ENCODE data around the gene PDE4A.
"Not testable (repeated sequence)": the region's sequence is repeated elsewhere in the genome, so short reads cannot be mapped to it uniquely, and the experiment has no call there.

PDE4A gene

DNA sequence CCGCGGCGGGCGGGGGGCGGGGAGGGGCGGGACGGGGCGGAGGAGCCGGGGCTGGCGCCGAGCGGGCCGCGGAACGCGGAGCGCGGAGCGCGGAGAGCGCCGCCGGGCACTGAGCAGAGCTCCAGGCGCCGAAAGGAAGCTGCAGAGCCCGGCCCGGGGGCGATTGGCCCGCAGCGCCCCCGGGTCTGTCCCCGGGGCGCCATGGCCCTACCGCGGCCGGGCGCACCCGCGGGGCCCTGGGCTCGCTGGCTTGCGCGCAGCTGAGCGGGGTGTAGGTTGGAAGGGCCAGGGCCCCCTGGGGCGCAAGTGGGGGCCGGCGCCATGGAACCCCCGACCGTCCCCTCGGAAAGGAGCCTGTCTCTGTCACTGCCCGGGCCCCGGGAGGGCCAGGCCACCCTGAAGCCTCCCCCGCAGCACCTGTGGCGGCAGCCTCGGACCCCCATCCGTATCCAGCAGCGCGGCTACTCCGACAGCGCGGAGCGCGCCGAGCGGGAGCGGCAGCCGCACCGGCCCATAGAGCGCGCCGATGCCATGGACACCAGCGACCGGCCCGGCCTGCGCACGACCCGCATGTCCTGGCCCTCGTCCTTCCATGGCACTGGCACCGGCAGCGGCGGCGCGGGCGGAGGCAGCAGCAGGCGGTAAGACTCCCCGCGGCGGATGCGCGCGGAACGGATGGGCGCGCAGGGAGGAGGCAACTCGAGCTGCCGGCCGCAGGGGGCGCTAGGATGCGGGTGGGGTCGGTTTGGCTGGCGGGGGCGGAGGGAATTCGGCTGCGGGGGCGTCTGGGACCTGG is at the start of gene PDE4A:
TSS of gene PDE4A (plus strand) at position 95 of the 796 bp plus-strand sequence. CDS start at position 322, 227 bp downstream.
- no peak for TF ChIP-seq SUZ12 (IDR thresholded peaks at IDR 0.05)
- TF ChIP-seq HDGF (IDR thresholded peaks at IDR 0.05; ENCODE audit: borderline replicate concordance): no peak
- no peak for TF ChIP-seq L3MBTL2 (conservative IDR thresholded peaks at IDR 0.05)
- TF ChIP-seq, protein P1, sequence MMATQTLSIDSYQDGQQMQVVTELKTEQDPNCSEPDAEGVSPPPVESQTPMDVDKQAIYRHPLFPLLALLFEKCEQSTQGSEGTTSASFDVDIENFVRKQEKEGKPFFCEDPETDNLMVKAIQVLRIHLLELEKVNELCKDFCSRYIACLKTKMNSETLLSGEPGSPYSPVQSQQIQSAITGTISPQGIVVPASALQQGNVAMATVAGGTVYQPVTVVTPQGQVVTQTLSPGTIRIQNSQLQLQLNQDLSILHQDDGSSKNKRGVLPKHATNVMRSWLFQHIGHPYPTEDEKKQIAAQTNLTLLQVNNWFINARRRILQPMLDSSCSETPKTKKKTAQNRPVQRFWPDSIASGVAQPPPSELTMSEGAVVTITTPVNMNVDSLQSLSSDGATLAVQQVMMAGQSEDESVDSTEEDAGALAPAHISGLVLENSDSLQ (IDR thresholded peaks at IDR 0.05): no peak
- TF ChIP-seq CTBP1 (IDR thresholded peaks at IDR 0.05; ENCODE audit: borderline replicate concordance): peak; percentile 71
- TF ChIP-seq FOXA1 (IDR thresholded peaks at IDR 0.05): no peak
- no peak for TF ChIP-seq ELF4 (IDR thresholded peaks at IDR 0.05)
- TF ChIP-seq NFRKB (IDR thresholded peaks at IDR 0.05): no peak
- DNase-seq (ENCODE audit: extremely low spot score): no peak
- ChIA-PET POLR2A (no interaction called here), CTCF (interaction anchor here (0.6 to 1.0 kb wide), 3 partner anchors 8 to 20 kb away, joined by 3 read pairs; no protein-coding TSS in a partner anchor)

DNA sequence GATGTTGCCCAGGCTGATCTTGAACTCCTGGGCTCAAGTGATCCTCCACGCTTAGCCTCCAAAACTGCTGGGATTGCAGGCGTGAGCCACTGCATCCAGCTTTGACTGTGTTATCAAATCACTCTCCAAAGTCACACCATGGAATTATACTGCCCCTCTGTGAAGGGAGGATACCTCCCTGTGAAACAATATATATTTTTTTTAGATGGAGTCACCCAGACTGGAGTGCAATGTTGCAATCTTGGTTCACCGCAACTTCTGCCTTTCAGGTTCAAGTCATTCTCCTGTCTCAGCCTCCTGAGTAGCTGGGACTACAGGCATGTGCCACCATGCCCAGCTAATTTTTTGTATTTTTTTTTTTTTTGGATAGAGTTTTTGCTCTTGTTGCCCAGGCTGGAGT is 47.6 kb upstream of the PDE4A start:
- POLR2A ChIA-PET: interaction anchor here (1.4 kb wide), 1 partner anchor 14 kb away, joined by 4 read pairs; no protein-coding TSS in a partner anchor
- no peak for TF ChIP-seq FOXA1 (IDR thresholded peaks at IDR 0.05)
- TF ChIP-seq BHLHE40 (IDR thresholded peaks at IDR 0.05; ENCODE audit: borderline replicate concordance): no peak
- TF ChIP-seq, protein P1 (IDR thresholded peaks at IDR 0.05): no peak
- no peak for TF ChIP-seq TARDBP (IDR thresholded peaks at IDR 0.05)
- TF ChIP-seq LEF1 (IDR thresholded peaks at IDR 0.05; ENCODE audit: borderline replicate concordance): no peak
- no peak for TF ChIP-seq FOXM1 (IDR thresholded peaks at IDR 0.05; ENCODE audit: borderline replicate concordance)
- no peak for TF ChIP-seq HDGF (IDR thresholded peaks at IDR 0.05; ENCODE audit: borderline replicate concordance)
- no peak for TF ChIP-seq ZNF384 (IDR thresholded peaks at IDR 0.05)
- no peak for TF ChIP-seq ELF4 (IDR thresholded peaks at IDR 0.05)
- no peak for TF ChIP-seq FOXK2 (IDR thresholded peaks at IDR 0.05)
- no peak for DNase-seq (ENCODE audit: extremely low spot score)
- CTCF ChIA-PET: no interaction called here

DNA sequence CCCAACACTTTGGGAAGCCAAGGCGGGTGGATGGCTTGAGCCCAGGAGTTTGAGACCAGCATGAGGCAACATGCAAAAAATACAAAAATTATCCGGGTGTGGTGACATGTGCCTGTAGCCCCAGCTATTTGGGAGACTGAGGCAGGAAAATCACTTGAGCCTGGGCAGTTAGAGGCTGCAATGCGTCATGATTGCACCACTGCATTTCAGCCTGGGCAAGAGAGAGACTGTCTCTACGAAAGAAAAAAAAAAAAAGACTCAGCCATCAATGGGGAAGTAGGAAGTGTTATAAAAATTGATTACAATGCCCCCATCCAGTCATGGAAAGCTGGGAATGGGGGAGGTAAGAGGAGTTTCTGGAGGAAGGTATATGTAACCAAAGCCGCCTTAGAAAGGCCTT is 45.4 kb upstream of the PDE4A start:
- ChIA-PET POLR2A (no interaction called here), CTCF (no interaction called here)
- no peak for TF ChIP-seq HDGF (IDR thresholded peaks at IDR 0.05; ENCODE audit: borderline replicate concordance)
- no peak for TF ChIP-seq LEF1 (IDR thresholded peaks at IDR 0.05; ENCODE audit: borderline replicate concordance)
- TF ChIP-seq ZNF384 (IDR thresholded peaks at IDR 0.05): no peak
- no peak for TF ChIP-seq FOXM1 (IDR thresholded peaks at IDR 0.05; ENCODE audit: borderline replicate concordance)
- no peak for TF ChIP-seq ARNT (IDR thresholded peaks at IDR 0.05)
- TF ChIP-seq FOXA1 (IDR thresholded peaks at IDR 0.05): no peak
- no peak for TF ChIP-seq SP1 (IDR thresholded peaks at IDR 0.05)
- DNase-seq (ENCODE audit: extremely low spot score): no peak

DNA sequence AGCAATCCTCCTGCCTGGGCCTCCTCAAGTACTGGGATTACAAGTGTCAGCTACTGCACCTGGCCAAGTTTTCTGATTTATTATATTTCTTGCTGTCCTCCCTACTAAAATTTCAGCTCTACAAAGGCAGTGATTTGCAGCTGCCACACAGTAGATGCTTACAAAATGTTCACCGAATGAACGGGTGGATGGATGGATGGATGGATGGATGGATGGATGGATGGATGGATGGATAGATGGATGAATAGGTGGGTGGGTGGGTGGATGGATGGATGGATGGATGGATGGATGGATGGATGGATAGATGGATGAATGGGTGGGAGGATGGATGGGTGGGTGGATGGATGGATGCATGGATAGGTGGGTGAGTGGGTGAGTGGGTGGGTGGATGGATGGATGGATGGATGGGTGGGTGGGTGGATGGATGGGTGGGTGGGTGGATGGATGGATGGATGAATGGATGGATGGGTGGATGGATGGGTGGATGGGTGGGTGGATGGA is 43.1 kb upstream of the PDE4A start:
- CTCF ChIA-PET; DNase-seq (ENCODE audit: extremely low spot score): not testable (repeated sequence)
- POLR2A ChIA-PET: interaction anchor here (1.4 kb wide), 1 partner anchor 9 kb away, joined by 5 read pairs; no protein-coding TSS in a partner anchor

DNA sequence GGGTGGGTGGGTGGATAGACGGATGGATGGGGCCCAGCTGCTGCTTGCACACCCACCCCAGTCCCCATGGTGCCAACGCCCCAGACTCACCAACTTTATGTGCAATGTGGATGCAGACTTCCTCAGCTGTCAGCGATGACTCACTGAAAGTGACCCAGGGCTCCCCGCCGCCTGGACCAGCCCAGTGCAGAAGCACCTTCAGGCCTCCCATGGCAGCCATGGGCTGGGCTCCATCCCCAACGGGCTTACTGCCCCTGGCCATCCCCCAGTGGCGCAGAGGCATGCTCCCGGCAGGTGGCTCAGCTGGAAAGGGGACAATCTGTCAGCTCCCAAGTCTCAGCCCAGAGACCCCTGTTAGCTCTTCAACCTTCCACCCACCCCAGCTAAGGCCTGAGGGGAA is 42.2 kb upstream of the PDE4A start:
- POLR2A ChIA-PET: interaction anchor here (1.4 kb wide), 1 partner anchor 10 kb away, joined by 5 read pairs; no protein-coding TSS in a partner anchor
- CTCF ChIA-PET: no interaction called here
- TF ChIP-seq TARDBP (IDR thresholded peaks at IDR 0.05) (no peak), ZNF384 (IDR thresholded peaks at IDR 0.05) (no peak), LEF1 (IDR thresholded peaks at IDR 0.05; ENCODE audit: borderline replicate concordance) (no peak), ARNT (IDR thresholded peaks at IDR 0.05) (no peak), L3MBTL2 (conservative IDR thresholded peaks at IDR 0.05) (no peak), HDGF (IDR thresholded peaks at IDR 0.05; ENCODE audit: borderline replicate concordance) (no peak), FOXA1 (IDR thresholded peaks at IDR 0.05) (no peak), FOXM1 (IDR thresholded peaks at IDR 0.05; ENCODE audit: borderline replicate concordance) (no peak), NFRKB (IDR thresholded peaks at IDR 0.05) (no peak), FOXK2 (IDR thresholded peaks at IDR 0.05) (no peak), ELF4 (IDR thresholded peaks at IDR 0.05) (no peak), SP1 (IDR thresholded peaks at IDR 0.05) (no peak), CTBP1 (IDR thresholded peaks at IDR 0.05; ENCODE audit: borderline replicate concordance) (no peak), BHLHE40 (IDR thresholded peaks at IDR 0.05; ENCODE audit: borderline replicate concordance) (no peak)

DNA sequence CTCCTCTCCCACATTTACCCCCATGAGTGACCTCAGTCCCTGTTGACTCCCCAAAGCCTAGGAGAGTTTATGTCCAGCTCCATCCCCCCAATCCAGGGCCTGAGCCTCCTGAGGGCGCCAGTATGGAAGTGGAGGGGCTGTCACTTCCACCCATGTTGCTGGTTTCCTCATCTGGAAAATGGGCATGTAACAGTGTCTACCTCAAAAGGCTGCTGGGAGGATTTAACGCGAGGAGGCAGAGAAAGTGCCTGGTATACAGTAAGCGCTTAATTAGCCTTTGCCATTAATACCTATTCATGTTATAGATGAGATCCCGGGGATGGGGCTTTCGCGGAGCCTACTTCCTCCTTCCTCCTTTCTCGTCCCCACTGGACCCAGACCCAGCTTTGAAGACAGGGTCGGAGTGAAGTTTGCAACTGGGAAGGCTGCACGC is 40.4 kb upstream of the PDE4A start:
- DNase-seq (ENCODE audit: extremely low spot score): no peak
- TF ChIP-seq HDGF (IDR thresholded peaks at IDR 0.05; ENCODE audit: borderline replicate concordance): no peak
- no peak for TF ChIP-seq TARDBP (IDR thresholded peaks at IDR 0.05)
- no peak for TF ChIP-seq SP1 (IDR thresholded peaks at IDR 0.05)
- no peak for TF ChIP-seq FOXK2 (IDR thresholded peaks at IDR 0.05)
- TF ChIP-seq FOXA1 (IDR thresholded peaks at IDR 0.05): no peak
- TF ChIP-seq ARNT (IDR thresholded peaks at IDR 0.05): no peak
- TF ChIP-seq LEF1 (IDR thresholded peaks at IDR 0.05; ENCODE audit: borderline replicate concordance): no peak
- TF ChIP-seq BHLHE40 (IDR thresholded peaks at IDR 0.05; ENCODE audit: borderline replicate concordance): no peak
- TF ChIP-seq NFRKB (IDR thresholded peaks at IDR 0.05): no peak
- TF ChIP-seq, protein P1 (IDR thresholded peaks at IDR 0.05): no peak
- no peak for TF ChIP-seq L3MBTL2 (conservative IDR thresholded peaks at IDR 0.05)
- no peak for TF ChIP-seq SUZ12 (IDR thresholded peaks at IDR 0.05)
- TF ChIP-seq CTBP1 (IDR thresholded peaks at IDR 0.05; ENCODE audit: borderline replicate concordance): no peak
- TF ChIP-seq ZNF384 (IDR thresholded peaks at IDR 0.05): no peak
- no peak for TF ChIP-seq ELF4 (IDR thresholded peaks at IDR 0.05)
- TF ChIP-seq FOXM1 (IDR thresholded peaks at IDR 0.05; ENCODE audit: borderline replicate concordance): no peak
- POLR2A ChIA-PET: interaction anchor here (0.6 to 2.2 kb wide), 19 partner anchors 9 to 185 kb away, joined by 3 to 23 read pairs (median 5); partner anchors contain the start of genes DNMT1, ICAM1, ICAM5 and MRPL4
- CTCF ChIA-PET: interaction anchor here (0.7 to 1.9 kb wide), 4 partner anchors 9 to 64 kb away, joined by 3 to 11 read pairs (median 4); partner anchors contain the start of gene FDX2

More for the DNA sequence above, 42.2 kb upstream of the PDE4A start:
- no peak for DNase-seq (ENCODE audit: extremely low spot score)

Measured in HEK293T (cell line).